Right hindlimb (tissue), 1 donor: ENCODE results near the gene BET1.
A peak's percentile ranks its signal among the peaks of the same experiment; 100 is the strongest.
"Not testable (repeated sequence)": the region's sequence is repeated elsewhere in the genome, so short reads cannot be mapped to it uniquely, and the experiment has no call there.

Experiments used
- DNase-seq: peaks from one replicate; pipeline ENCODE4 v3.0.0-alpha.2; 2018

The BET1 gene, protein sequence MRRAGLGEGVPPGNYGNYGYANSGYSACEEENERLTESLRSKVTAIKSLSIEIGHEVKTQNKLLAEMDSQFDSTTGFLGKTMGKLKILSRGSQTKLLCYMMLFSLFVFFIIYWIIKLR

DNA sequence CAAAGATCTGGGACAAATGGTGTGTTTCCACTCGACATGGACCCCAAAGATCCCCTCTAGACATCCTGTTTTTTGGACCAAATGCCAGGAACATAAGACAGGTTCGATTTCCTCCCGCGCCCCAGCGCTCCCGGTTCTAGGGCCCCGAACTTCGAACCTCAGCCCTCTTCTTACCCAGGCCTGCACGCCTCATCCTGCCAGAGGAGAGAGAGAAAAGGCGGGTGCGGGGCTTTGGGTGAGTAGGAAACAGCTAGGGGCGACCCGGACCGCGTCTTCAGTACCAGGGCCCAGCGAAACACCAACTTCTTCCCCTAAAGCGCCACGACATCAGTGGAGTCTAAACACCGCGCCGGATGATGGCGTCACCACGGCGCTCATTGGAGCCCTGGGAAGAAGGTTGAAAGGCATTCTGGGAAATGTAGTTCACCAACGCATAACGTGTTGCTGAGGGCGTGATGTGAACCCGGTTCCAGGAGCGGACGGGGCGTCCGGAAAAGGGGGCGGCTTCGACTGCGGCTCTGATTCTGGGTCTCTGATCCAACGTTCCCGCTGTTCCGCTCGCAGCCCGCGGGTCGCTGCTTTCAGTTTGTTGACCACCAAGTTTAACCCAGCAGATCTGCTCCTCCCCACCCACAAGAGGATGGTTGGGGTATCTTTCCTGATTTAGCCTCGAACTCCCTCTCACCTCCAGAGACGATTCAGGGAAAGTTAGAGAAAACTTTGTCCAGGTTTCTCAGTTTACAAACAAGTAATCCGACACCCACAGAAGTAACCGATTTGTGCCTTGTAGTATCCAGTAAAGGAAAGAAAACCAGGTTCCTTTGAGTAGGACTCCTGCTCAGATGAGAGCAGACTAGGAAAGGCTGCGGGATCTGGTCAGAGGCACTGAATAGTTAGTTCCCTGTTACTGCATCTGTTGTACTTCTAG lies at the start of gene BET1:
Gene BET1 (minus strand): TSS at position 332 of the 928 bp plus-strand sequence. CDS start 139 bp downstream, at position 193.
- peak; percentile 96 for DNase-seq

DNA sequence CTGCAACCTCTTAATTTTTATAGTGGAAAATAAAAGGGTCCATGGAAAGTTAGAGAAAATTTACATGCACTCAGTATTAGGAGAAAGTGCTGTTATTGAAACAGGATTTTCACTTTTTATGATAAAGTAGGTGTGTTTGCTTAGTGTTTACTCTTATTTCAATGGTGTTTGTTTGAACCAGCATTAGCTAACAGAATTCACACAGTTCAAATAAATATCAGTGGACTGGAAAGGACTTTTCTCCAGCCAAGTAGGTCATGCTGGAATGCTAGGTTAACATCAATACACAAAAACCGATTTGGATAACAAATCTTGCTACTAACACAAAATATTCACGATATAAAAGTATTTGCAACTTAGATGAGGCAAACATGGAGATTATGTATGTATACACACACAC lies 49.4 kb upstream of the BET1 start:
- DNase-seq = no peak

DNA sequence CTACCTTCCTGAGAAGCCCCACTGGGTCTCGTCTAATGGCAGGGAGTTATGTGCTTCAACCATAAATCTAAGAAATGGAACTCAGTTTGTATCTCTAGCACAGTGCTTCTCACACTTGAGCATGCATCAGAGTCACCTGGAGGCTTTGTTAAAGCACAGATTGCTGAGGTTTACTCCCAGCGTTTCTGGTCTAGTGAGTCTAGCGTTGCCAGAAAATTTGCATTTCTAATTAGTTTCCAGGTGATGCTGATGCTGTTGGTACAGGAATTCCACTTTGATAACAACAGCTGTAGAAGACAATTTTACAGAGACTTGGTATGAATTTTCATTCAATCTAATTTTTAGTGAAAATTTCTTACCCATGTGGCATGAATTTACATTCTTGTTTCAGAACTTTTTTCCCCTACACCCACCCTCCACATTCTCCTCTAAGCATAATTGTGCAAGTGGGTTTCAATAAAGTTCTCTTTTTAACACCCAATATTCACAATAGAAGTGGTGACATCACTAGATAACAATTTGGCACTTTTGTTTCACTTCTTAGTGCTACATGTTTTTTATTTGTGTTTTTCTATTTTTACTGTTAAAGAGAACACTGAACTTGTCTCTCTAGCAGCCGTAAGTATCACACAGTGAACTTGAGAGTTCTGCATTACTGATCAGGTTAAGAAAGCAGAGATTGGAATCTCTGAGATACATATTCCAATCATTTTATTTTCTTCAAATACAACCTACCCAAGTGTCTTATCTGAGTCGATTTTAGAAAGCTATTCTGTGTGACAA lies 48.4 kb upstream of the BET1 start:
- DNase-seq = no peak

DNA sequence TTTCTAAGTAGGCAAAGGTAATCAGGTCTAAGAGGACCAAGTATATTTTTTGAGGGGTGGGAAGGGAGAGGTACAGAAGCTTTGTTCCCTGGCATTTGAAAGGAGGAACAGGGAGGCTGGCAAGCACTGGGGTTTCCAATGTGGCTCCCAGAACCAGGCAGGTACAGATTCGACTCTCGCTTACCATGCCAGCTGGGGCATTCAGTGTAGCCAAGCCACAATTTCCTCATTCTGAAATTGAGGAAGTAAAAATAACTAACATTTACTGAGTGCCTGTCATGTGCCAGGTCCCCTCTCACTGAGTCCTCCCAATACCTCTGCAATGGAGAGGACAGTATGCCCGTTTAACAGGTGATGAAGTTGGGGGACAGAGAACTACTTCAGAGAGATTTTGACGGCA lies 45.9 kb upstream of the BET1 start:
- no peak for DNase-seq

DNA sequence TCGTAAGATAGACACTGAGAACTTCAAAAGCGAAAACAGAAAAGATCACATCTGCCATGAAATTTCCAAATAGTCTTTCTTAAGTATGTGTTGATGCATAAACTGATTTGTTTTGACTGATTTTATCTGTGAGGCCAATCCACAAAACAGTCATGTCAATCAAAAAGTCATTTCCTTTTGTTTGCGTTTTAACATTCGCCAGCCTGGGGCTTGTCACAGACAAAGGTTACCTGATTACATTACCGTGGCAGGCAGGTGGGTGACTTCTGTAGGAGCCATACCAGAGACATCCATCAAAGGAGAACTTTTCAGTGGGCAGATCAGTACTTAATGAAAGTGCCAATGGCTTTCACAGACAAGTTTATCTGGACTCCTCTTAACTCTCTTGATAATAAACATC lies 45.5 kb upstream of the BET1 start:
- no peak for DNase-seq

DNA sequence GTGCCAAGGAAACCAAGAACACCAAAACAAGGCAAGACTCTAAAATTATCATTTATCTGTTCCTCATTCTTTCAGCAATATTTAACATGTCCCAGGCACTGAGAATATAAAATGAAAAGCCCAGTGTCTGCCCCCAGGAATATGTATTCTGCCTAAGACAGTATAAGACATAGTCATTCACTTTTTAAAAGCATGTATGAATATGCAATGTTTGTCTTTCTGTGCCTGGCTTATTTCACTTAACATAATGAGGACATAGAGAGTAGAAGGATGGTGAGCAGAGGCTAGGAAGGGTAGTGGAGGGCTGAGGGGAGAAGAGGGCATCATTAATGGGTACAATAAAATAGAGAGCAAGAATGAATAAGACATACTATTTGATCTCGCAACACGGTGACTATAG lies 44.6 kb upstream of the BET1 start:
- no peak for DNase-seq

DNA sequence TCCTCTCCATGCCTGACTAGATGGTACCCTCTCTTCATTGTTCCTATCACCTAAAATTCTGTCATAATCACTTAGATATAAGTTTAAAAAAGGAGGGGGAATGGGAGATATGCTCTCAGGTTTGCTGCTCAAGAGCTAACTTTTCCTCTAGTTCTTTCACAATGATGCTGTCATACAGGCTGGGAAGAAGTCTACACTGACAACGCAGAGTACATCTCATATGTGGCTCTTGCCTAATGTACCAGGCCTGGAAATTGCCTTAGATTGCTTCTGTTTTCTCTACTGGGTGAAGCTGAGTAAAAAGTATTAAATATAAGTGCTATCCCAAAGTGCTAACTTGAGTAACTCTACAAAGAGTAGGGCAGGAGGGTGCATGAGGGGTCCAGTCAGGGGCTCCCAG lies 43.8 kb upstream of the BET1 start:
- no peak for DNase-seq

DNA sequence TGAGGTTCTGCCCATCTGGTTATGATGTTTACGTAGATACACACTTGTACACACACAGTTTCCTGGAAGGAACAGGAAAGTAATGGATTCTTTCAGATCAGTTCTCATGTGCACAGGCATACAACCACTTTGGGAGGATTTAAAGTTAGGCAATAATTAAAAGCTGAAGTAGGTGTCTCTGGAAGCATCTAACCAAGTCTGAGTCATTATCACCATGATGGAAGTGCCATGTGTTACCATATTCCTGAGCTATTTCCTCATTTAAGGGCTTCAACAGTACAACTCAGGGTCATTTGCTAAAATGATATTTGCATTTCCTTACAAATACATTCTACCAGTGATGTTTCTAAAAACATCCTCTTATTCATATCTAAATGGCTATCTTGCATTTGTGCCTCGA lies 41.4 kb upstream of the BET1 start:
- no peak for DNase-seq

DNA sequence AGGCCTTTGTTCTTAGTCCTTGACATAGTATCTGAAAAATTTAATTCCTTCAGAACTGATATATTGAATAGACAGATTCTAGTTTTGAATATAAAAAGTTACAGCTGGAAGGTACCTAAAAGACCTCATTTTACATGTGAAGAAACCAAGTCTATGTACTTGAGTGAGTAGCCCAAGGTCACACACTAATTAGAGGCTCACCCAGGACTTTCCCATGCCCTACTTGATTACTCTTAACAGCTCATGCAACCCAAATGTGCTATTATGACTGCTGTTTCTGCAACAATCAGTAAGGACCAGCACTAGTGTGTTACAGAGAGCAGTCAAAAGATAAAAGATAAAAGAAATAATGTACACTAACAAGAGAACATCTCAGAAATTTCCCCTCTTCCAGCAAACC lies 40.7 kb upstream of the BET1 start:
- DNase-seq = no peak

DNA sequence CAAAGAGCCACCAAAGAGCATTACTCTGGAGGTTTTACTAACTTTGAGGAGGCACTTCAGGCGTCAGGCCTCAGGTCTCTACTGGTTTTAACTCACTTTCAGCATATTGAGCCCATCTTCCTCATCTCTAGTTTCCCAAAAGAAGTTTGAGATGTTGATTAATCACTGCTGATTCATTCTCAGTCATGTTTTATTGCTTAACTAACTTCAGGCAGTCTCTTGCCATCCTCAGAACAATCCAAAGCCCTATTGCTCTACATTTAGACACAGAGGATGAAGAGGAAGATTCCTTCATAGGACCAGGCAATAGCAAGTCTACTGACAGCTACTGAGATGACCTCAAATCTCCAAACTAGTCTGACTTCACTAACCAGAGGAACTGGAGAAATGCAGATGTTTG lies 39.1 kb upstream of the BET1 start:
- no peak for DNase-seq

DNA sequence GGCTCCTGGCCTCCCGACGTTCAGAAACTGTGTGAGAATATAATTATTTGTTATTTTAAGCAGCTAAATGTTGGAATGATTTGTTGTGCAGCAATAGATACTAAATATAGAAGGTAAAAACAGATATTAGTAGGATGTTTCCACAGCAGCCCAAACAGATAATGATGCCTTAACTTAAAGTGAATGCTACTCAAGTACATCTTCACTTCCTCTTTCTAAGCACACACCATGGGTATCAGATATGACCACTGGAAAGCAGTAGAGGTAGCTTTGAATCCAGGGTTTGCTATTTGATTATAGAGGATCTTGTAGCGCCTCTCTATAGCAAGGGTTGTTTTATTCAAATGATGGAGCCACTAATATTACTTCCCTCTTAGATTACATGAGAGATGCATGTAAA lies 38.2 kb upstream of the BET1 start:
- no peak for DNase-seq

DNA sequence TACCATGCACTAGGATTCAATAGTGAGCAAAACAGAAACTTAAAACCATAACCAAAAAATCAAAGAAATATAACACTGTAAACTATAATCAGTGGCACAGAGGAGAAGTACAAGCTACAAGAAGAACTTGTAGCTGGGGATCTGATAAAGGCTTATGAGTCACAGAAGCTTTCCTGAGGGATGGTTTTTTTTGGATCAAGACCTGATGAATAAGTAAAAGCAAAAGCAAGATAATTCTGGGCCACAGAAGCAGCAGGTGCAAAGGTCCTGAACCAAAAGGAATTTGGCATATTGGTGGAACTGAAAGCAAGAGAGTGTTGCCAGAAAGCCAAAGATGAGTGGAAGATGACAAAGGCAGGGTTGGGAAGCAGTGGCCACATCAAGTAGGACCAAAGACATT lies 37.4 kb upstream of the BET1 start:
- no peak for DNase-seq

DNA sequence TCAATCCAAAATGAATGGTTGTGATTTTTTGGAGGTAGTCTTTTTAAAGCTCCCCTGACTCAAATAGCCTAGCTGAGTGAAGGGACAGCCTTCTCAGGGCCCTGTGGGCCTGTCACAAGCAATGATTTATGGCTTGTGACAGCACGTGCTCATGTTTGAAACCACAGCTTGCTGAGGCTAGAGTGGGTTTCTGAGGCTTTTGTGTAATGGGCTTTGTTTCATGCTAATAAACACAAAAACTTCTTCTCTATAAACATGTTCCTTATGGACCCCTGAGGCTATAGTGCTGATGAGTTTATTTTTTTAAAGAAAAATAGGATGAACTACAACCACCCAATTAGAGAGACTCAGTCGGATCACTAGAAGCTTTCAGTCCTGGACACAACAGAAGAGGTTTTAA lies 36.1 kb upstream of the BET1 start:
- DNase-seq = no peak

DNA sequence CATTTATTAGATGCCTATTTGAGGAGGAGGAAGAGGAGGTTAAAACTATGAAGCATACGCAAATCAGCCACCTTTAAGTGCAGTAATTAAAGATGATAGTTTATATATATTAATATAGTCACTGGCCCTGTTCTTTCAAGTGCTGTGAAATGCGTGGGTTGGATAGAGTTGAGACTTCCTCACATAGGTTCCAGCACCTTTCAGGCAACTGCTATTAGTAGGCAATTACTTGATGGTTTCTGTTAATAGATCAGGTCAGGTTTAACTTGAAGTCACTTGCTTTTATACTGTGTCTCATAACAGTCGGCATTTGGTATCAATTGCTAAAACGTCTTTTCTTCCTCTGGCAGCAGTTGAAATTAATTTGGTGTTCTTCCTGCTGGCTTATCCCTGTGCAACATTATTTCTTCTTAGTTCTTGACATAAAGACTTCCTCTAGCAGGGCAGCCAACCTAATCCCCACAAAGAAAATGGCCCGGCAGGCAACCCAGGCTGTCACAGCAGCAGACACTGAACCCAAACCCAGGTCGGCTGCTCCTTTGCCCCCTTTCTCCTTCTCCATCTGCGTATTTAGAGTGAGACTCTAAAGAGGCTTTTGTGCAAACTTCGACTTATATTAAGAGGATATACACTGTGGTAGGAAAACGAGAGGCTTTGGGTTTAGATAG lies 35.3 kb upstream of the BET1 start:
- no peak for DNase-seq

DNA sequence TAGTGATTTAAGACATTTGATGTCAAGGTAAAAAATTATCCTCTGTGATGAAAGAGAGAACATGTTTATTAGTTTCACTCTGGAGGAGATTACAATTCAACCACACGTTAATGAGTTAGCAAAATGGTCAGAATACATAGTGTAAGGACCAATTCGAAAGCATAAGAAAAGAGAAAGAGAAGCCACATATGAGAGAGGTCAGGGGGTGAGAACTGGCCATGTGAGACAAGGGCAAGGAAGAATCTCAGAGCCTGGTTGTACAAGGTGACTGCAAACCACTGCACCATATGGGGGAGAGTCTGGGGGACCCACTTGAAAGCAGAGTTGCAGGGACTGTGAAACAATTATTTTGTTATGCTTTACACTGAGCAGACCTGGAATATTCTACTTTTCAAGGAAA lies 27.7 kb upstream of the BET1 start:
- no peak for DNase-seq

DNA sequence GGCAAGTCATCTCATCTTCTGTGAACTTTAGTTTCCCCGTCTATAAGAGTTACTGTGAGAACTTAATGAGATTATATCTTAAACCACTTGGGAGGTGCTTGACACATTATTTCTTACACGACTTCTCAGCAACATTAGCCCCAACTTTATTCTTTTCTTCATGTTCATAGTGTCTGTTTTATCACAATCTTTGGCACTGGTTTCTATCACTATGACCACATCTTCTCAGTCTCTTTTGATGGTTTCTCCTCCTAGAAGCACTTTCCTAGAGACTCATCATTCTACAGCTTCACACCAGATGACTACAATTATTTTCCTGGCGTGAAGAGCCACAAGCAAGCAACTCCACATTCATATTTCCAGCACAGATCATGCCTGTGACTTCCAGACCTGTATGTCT lies 26.5 kb upstream of the BET1 start:
- no peak for DNase-seq

DNA sequence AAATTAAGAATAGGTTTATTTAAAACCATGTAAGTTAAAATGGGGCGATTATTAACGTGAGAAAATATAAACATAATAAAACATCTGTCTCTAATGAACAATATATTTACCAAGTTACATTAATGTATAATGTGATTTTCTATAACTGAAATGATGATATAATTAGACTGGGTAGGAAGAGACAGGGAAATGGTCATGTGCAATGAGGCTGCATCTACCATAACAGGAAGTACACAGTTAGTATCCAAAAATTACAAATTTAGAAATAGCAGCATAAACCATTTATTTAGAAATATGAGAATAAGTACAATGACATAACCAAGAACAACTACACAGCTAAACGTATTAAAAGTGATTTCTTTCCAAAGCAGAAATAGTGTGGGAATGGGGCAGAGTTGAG lies 25.8 kb upstream of the BET1 start:
- no peak for DNase-seq

DNA sequence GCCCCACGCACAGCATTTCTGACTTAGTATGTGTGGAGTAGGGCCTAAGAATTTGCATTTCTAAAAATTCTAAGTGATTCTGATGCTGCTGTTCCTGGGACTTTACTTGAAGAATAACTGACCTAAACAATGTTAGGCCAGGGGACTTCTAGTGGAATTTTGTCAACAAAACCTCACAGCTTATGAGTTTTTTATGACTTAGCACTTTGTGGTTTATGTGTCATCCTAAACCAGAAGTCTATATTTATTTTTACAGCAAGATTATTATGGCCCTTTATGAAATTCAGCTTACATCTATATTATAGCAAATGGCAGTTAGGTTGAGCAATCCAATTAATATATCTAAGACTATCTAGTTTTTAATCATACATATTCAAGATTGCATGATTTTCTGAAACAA lies 24.6 kb upstream of the BET1 start:
- DNase-seq = no peak

DNA sequence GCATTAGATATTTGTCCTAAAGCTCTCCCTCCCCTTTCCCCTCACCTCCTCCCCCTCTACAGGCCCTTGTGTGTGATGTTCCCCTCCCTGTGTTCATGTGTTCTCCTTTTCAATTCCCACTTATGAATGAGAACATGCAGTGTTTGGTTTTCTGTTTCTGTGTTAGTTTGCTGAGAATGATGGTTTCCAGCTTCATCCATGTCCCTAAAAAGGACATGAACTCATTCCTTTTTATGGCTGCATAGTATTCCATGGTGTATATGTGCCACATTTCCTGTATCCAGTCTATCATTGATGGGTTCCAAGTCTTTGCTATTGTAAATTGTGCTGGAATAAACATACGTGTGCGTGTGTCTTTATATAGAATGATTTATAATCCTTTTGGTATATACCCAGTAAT lies 22.5 kb upstream of the BET1 start:
- DNase-seq = not testable (repeated sequence)

DNA sequence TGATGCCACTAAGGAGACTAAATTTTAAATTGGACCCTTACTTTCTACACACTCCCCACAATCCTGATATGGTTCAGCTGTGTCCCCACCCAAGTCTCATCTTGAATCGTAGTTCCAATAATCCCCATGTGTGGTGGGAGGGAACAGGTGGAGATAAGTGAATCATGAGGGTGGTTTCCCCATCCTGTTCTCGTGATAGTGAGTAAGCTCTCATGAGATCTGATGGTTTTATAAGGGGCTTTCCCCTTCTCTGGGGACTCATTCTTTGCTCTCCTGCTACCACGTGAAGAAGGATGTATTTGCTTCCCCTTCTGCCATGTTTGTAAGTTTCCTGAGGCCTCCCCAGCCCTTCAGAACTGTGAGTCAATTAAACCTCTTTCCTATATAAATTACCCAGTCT lies 18.4 kb upstream of the BET1 start:
- DNase-seq = no peak

DNA sequence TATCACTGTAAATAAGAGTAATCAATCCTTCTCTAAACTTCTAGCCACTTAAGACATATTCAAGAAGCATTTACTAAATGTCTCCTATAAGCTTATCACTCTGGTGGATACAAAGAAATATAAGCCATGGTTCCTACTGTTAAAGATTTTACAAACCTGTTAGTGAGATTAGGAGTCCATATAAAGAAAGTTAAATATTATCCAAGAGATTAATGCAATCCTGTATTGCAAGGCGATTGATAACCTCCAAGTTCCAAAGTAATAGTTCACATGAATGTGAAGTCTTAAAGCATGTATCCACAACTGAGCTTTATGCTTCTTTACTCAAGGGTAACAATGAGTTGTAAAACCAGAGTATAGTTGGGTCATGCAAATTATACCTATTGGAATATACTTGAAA lies 12.6 kb upstream of the BET1 start:
- DNase-seq = no peak

DNA sequence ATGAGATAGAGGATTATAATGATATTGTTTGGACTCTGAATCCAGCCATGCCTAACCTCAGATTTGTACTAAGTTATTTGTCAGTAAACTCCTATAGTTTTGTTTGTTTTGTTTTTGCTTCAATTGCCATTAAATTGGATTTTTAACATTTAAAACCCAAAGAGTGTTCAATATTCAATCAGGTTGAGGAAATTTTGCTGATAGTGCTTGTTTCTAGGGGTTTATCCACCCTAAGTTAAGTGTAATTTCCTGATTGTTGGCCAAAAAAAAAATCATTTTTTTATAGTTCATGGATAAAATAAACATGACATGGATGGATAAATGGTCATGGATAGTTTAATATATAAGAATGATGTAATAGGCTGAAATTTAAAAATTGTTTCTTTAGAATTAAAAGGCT lies 11.4 kb upstream of the BET1 start:
- DNase-seq = no peak

DNA sequence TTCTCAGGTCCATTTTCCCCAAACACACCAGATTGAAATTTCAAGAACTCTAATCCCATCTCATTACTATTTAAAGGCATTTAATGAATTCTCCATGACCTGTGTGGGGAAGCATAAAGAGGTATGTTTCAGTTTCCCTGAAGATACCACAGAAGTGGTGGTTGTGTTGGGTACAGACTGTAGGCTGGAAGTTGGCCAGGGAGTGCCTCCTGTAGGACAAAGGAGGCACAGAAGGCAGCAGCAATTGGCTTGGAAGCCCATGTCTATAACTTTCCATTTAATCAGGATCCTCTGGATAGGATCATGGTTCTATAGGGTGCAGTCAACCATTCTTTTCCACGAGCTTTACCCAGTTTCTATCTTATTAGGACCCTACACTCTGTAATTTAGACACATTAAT lies 8.6 kb upstream of the BET1 start:
- no peak for DNase-seq
